ENCODE data around the gene BAZ2B. TPM values are rescaled to one million over a fixed set of nuclear protein-coding genes. Genes with fewer than 3 reads are reported as not detected.

Gene BAZ2B
- total and polyA plus RNA-seq, 4 donors: 18.3 to 266 (median 39.5) TPM

DNA sequence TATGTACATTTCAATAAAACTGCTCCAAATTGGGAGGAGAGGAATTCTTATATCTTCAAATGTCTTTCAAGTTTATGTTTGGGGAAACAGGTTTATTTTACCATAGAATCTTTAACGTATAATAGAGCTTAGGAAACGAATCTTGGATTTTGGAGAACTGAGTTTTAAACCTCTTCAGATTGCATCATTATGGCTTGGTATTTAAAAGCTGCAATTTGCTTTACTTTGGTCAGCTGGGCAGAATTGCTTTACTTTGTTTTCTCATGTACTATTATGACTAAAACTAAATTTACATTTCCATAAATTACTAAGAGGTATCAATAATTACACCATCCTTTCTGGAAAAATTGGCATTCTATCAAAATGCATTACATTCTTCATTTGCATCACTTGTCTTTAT, 54.6 kb downstream of the BAZ2B start:
- ATAC-seq (ENCODE audit: insufficient read depth, low FRiP score) (no peak), DNase-seq (no peak)
- TF ChIP-seq, protein P1, sequence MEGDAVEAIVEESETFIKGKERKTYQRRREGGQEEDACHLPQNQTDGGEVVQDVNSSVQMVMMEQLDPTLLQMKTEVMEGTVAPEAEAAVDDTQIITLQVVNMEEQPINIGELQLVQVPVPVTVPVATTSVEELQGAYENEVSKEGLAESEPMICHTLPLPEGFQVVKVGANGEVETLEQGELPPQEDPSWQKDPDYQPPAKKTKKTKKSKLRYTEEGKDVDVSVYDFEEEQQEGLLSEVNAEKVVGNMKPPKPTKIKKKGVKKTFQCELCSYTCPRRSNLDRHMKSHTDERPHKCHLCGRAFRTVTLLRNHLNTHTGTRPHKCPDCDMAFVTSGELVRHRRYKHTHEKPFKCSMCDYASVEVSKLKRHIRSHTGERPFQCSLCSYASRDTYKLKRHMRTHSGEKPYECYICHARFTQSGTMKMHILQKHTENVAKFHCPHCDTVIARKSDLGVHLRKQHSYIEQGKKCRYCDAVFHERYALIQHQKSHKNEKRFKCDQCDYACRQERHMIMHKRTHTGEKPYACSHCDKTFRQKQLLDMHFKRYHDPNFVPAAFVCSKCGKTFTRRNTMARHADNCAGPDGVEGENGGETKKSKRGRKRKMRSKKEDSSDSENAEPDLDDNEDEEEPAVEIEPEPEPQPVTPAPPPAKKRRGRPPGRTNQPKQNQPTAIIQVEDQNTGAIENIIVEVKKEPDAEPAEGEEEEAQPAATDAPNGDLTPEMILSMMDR (IDR thresholded peaks at IDR 0.05; ENCODE audit: control extremely low read depth, extremely low read depth): no peak
- peaks cover 0 to 1% (median 0%) of the 10 kb centered on the region in 4 donors for H3K9me3 ChIP-seq (ENCODE audit: control insufficient read depth in 4 of 4, insufficient read depth in 3 of 4, low read length in 3 of 4)
- H3K9ac ChIP-seq (ENCODE audit: insufficient read depth in 1 of 2, low read length in 2 of 2): no peak overlapping the region
- H3K4me3 ChIP-seq: no peak overlapping the region
- peaks cover 0 to 4% (median 0%) of the 10 kb centered on the region in 5 donors for H3K4me1 ChIP-seq (ENCODE audit: control insufficient read depth in 5 of 5, insufficient read depth in 5 of 5, low read length in 5 of 5)
- H3K27ac ChIP-seq (ENCODE audit: low read depth in 1 of 2, low read length in 1 of 2): no peak overlapping the region
- WGBS, 2 donors: 42 to 65% methylated on average over 2 of the region's 2 CpGs
- H3K36me3 ChIP-seq (ENCODE audit: control insufficient read depth in 4 of 4, insufficient read depth in 4 of 4, low read length in 4 of 4): peaks cover 0 to 9% (median 3%) of the 10 kb centered on the region in 4 donors
- no peaks in the 10 kb centered on the region for H3K27me3 ChIP-seq (ENCODE audit: control insufficient read depth in 3 of 3, insufficient read depth in 3 of 3, low read length in 2 of 3)

GRCh38 chr2:159561242-159561641, 55.1 kb downstream of the BAZ2B start:
- H3K4me3 ChIP-seq: no peak overlapping the region
- ATAC-seq (ENCODE audit: insufficient read depth, low FRiP score) (no peak), DNase-seq (no peak)
- peaks cover 0 to 9% (median 3%) of the 10 kb centered on the region in 4 donors for H3K36me3 ChIP-seq (ENCODE audit: control insufficient read depth in 4 of 4, insufficient read depth in 4 of 4, low read length in 4 of 4)
- H3K27ac ChIP-seq (ENCODE audit: low read depth in 1 of 2, low read length in 1 of 2): no peak overlapping the region
- no peaks in the 10 kb centered on the region for H3K27me3 ChIP-seq (ENCODE audit: control insufficient read depth in 3 of 3, insufficient read depth in 3 of 3, low read length in 2 of 3)
- TF ChIP-seq, protein P1 (IDR thresholded peaks at IDR 0.05; ENCODE audit: control extremely low read depth, extremely low read depth): no peak
- H3K9ac ChIP-seq (ENCODE audit: insufficient read depth in 1 of 2, low read length in 2 of 2): no peak overlapping the region
- H3K4me1 ChIP-seq (ENCODE audit: control insufficient read depth in 5 of 5, insufficient read depth in 5 of 5, low read length in 5 of 5): peaks cover 0 to 6% (median 0%) of the 10 kb centered on the region in 5 donors
- peaks cover 0 to 1% (median 0%) of the 10 kb centered on the region in 4 donors for H3K9me3 ChIP-seq (ENCODE audit: control insufficient read depth in 4 of 4, insufficient read depth in 3 of 4, low read length in 3 of 4)

DNA sequence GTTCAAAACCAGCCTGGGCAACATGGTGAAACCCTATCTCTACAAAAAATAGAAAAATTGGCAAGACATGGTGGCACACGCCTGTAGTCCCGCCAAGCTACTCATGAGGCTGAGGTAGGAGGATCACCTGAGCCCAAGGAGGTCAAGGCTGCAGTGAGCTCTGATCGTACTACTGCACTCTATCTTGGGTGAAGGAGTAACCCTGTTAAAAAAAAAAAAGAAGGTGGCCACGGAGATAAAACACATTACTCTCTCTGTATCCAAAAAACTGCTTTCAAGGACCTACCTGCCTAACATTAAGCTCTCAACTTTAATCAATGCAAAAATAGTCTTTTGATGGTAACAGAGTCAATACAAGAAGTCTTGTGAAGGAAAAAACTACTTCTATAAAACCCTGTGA, 57.3 kb downstream of the BAZ2B start:
- no peaks in the 10 kb centered on the region for H3K27me3 ChIP-seq (ENCODE audit: control insufficient read depth in 3 of 3, insufficient read depth in 3 of 3, low read length in 2 of 3)
- no peak overlapping the region for H3K27ac ChIP-seq (ENCODE audit: low read depth in 1 of 2, low read length in 1 of 2)
- TF ChIP-seq, protein P1 (IDR thresholded peaks at IDR 0.05; ENCODE audit: control extremely low read depth, extremely low read depth): no peak
- peaks cover 0 to 7% (median under 1%) of the 10 kb centered on the region in 4 donors for H3K36me3 ChIP-seq (ENCODE audit: control insufficient read depth in 4 of 4, insufficient read depth in 4 of 4, low read length in 4 of 4)
- DNase-seq: no peak
- no peak overlapping the region for H3K4me3 ChIP-seq
- no peak for ATAC-seq (ENCODE audit: insufficient read depth, low FRiP score)
- H3K9ac ChIP-seq (ENCODE audit: insufficient read depth in 1 of 2, low read length in 2 of 2): no peak overlapping the region
- H3K4me1 ChIP-seq (ENCODE audit: control insufficient read depth in 5 of 5, insufficient read depth in 5 of 5, low read length in 5 of 5): peaks cover 0 to 3% (median 0%) of the 10 kb centered on the region in 5 donors
- 94 to 96% methylated on average over 4 of the region's 4 CpGs for WGBS, 2 donors
- peaks cover 0 to 1% (median 0%) of the 10 kb centered on the region in 4 donors for H3K9me3 ChIP-seq (ENCODE audit: control insufficient read depth in 4 of 4, insufficient read depth in 3 of 4, low read length in 3 of 4)

DNA sequence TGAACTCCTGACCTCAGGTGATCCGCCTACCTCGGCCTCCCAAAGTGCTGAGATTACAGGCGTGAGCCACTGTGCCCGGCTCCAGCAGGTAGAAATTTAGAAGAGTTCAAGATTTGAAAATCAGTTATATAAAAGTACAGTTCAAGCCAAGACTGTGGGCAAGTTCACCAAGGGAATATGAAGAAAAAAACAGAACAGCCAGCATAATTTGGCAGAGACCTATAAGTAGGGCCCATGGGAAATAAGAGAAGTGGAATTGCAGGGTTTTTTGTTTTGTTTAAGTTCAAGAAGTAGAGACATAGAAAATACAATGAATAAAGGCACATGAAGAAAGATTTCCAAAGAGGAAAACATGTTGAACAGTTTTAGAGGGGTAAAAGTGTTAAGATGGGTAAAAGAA, 57.9 kb downstream of the BAZ2B start:
- ATAC-seq (ENCODE audit: insufficient read depth, low FRiP score) (no peak), DNase-seq (no peak)
- TF ChIP-seq, protein P1 (IDR thresholded peaks at IDR 0.05; ENCODE audit: control extremely low read depth, extremely low read depth): no peak
- Histone ChIP-seq H3K9me3 (ENCODE audit: control insufficient read depth in 4 of 4, insufficient read depth in 3 of 4, low read length in 3 of 4) (peaks cover 0 to 1% (median 0%) of the 10 kb centered on the region in 4 donors), H3K4me3 (no peak overlapping the region), H3K36me3 (ENCODE audit: control insufficient read depth in 4 of 4, insufficient read depth in 4 of 4, low read length in 4 of 4) (peaks cover 0 to 10% (median under 1%) of the 10 kb centered on the region in 4 donors), H3K4me1 (ENCODE audit: control insufficient read depth in 5 of 5, insufficient read depth in 5 of 5, low read length in 5 of 5) (peaks cover 0 to 2% (median 0%) of the 10 kb centered on the region in 5 donors), H3K27me3 (ENCODE audit: control insufficient read depth in 3 of 3, insufficient read depth in 3 of 3, low read length in 2 of 3) (no peaks in the 10 kb centered on the region), H3K27ac (ENCODE audit: low read depth in 1 of 2, low read length in 1 of 2) (no peak overlapping the region), H3K9ac (ENCODE audit: insufficient read depth in 1 of 2, low read length in 2 of 2) (no peak overlapping the region)
- WGBS, 2 donors: 97 to 100% methylated on average over 4 of the region's 4 CpGs
